Testis (tissue), 2 donors: Measurements from ENCODE around the gene NDST4.

Source experiments
- POLR2A ChIP-seq: fragments of 450-650 bp; IDR thresholded peaks from one replicate; pipeline ENCODE4 v1.6.1; 2017; ENCODE audit warnings: antibody characterized with exemption, mild to moderate bottlenecking, moderate library complexity
- TF ChIP-seq, protein P1 (sequence below), 3 experiments: fragments of 450-650 bp in 2 of 3; fragments of 200-600 bp in 1 of 3; sonication (generic) in 1 of 3; IDR thresholded peaks; one replicate each; pipeline ENCODE4 v1.5.1; 2016 to 2019; ENCODE audit warnings: antibody characterized with exemption in 3 of 3, mild to moderate bottlenecking in 2 of 3, moderate library complexity in 1 of 3

DNA sequence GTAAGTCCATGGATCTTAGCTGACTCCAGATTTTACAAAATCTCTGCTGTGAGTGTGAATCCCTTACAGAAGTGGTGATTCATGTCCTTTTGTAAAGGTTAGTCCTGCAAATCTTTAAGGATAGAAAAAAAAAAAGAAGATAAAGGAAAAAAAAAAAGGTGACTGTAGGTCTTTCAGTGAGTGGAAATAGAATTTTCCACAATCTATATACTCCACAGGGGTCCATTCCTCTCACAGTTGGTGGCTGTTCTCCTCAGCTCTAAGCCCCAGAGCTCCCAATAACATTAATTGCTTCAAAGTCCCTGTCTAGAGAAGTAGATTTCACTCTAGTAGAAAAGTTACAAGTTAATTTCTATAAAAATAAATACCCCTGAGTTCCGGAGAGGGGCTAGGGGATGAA, 189.1 kb downstream of the NDST4 start:
- TF ChIP-seq, protein P1, sequence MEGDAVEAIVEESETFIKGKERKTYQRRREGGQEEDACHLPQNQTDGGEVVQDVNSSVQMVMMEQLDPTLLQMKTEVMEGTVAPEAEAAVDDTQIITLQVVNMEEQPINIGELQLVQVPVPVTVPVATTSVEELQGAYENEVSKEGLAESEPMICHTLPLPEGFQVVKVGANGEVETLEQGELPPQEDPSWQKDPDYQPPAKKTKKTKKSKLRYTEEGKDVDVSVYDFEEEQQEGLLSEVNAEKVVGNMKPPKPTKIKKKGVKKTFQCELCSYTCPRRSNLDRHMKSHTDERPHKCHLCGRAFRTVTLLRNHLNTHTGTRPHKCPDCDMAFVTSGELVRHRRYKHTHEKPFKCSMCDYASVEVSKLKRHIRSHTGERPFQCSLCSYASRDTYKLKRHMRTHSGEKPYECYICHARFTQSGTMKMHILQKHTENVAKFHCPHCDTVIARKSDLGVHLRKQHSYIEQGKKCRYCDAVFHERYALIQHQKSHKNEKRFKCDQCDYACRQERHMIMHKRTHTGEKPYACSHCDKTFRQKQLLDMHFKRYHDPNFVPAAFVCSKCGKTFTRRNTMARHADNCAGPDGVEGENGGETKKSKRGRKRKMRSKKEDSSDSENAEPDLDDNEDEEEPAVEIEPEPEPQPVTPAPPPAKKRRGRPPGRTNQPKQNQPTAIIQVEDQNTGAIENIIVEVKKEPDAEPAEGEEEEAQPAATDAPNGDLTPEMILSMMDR (IDR thresholded peaks at IDR 0.05) = no peak
- TF ChIP-seq POLR2A = no peak
